SKM-1 treated with dmso at 0.1 percent for 144 hours (cell line): ENCODE data around the gene TOPBP1.

Source experiments
- DNase-seq: peaks from one replicate; lab custom pipeline; 2025; ENCODE audit not compliant: unreplicated experiment; lab: John Stamatoyannopoulos, UW

The TOPBP1 gene

DNA sequence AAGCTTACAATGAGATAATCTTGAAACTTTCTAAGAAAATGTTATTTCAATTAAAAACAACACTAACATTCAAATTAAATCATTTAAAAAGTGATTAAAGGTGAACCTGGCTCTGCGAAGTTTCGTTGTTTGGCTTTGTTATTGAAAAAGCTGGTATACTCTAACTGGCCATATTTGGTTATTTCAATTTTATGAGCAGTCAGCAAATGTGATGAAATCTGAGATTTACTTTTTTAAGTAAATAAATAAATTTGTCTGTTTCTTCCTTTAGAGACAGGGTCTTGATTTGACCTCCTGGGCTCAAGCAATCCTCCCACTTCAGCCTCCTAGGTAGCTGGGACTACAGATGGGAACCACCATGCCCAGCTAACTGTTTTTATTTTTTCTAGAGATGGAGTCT, 50.2 kb downstream of the TOPBP1 start:
- DNase-seq, result no peak

DNA sequence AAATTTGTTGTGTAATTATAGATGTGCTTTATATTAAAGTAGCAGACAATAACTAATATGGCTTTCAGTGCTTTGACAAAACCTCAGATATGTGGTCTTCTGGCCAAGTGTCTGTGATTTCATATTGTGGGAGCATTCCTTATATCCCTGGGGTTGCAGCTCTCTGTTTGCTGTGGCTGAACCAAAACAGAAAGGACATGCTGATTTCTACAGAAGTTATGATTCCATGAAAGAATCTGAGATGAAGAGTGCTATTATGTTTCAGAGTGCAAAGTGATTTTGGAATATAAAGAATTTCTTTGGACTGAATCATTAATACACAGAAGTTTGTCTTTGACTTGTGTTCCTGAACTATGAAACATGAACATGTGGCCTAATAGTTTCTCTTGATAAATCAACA, 51.7 kb downstream of the TOPBP1 start:
- no peak for DNase-seq

DNA sequence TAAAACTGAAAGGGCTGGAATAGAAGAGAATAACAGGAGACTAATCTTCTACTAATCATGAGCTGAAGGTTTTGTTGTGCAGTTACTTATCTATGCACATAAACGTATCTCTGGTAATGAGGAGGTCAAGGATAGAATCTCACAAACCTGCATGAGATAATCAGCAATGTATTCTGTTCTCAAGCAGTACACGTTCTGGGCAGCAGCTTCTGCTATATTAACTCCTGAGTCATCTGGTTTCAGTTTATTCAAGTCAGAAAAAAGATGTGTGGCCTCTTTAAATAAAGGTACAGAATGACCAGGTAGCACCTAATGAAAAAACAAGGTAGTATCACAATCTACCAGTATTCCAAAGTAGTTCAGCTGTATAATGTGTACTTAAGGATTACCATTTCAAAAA, 53.4 kb downstream of the TOPBP1 start:
- no peak for DNase-seq

DNA sequence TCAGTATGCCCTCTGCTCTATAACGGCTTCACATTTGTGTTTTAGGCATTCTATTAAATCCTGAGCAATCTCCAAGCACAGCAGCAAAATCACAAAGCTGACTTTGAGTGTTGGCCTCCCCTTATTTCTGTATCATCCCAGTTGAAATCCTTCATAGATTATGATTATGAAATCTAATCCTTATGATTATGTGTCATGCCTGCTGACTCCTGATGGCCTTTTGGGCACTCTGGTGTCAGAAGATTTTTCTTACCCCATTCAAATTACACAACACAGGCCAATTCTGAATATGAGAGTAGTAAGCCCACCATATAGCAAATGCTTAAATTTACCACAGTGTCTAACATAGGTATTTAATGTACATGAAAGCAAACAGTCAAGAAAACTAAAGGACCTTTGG, 53.9 kb downstream of the TOPBP1 start:
- DNase-seq, result no peak

DNA sequence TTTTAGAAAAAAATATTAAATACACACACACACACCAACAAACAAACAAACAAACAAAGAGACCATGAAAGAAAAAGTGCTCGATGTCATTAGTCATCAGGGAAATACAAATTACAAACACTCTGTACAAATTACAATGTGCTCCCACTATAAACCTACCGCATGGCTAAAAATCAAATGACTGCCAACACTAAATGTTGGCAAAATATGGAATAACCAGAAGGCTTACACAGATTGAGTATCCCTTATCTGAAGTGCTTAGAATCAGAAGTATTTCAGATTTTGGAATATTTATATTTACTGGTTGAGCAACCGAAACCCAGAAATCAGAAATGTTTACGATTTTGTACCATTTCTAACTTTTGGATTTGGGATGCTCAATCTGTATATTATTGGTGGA, 54.8 kb downstream of the TOPBP1 start:
- DNase-seq, result no peak

DNA sequence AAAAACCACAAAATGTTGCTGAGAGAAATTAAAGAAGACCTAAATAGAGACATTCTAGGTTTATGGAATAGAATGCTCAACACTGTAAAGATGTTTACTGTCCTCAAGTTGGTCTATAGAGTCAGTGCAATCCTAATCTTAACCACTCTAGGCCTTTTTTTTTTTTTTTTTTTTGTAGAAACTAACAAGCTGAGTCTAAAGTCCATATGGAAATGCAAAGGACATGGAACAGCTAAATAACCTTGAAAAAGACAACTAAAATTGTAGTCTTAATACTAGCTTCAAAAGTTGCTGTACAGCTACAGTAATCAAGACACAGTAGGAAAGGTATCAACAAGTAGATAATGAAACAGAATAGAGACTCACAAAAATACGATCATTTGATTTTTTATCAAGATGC, 55.4 kb downstream of the TOPBP1 start:
- no peak for DNase-seq

DNA sequence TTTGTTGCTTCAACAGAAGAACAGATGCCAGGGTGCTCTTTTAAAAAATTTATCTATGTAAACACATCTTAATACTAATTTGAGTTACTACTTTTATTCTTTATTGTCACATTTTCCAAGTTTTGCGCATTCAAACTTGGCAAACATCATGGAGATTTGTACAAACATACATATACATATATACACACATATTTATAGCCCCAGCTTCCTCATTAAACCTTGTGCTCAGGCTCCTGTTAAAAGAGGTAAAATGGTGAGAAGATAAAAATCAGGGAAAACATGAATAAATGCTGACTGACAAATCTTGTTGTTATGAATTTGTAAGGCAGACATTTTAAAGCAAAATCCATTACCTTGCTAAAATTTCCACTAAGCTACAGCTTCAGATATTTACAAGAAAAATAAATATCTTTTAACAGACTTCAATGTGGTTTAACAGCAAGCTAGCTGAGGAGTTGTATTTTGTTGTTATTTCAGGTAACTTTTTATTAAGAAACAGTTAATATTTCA, 61.1 kb downstream of the TOPBP1 start:
- no peak for DNase-seq

DNA sequence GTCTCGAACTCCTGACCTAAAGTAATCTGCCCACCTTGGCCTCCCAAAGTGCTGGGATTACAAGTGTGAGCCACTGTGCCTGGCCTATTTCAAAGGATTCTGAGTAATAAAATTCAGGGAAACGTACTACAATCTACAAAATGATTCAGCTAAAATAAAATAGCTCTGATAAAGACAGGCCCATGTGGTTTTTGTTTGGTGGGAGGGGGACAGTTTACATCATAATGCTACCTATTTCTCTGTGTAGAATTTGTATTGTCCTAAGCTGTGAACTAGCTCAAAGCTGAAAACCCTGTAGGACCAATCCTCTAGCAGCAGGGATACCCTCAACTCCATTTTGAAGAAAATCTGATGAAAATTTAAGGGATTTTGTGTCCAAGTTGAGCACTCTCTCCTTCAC, 62.5 kb downstream of the TOPBP1 start:
- no peak for DNase-seq

DNA sequence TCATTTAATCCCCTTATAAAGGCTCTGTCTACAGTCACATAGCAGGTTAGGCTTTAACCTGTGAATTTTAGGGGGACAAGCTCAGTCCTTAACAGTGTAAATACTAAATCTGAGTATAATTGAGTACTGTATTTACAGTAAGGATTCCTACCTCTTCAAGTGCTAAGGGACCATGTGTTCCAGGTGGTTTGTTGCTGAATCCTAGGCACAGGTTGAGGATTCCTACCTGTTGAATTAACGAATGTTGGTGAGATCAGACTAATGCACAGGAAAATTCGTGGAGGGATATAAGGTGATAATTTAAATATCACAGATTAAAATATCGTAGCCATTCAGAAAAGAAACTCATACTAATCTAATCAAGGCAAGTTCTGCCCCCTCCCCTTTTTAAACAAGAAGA, 63.3 kb downstream of the TOPBP1 start:
- no peak for DNase-seq

DNA sequence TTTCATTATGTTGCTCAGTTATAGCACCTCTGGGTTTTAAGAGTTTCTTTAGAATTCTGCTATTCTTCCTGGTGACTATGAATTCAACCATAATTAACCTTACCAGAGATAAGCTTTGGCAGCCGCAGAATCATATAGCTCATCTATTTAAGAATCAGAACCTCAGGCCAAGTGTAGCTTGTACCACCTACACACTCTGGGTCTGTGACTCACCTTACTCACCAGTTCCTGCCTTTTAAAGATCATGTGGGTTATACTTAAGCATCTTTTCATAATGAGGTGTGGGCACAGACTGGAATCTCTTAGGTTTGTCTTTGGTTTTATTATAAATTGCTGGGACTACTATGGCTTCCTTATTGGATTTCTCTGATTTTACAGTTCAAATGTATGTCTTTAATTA, 66.4 kb downstream of the TOPBP1 start:
- DNase-seq, result no peak

DNA sequence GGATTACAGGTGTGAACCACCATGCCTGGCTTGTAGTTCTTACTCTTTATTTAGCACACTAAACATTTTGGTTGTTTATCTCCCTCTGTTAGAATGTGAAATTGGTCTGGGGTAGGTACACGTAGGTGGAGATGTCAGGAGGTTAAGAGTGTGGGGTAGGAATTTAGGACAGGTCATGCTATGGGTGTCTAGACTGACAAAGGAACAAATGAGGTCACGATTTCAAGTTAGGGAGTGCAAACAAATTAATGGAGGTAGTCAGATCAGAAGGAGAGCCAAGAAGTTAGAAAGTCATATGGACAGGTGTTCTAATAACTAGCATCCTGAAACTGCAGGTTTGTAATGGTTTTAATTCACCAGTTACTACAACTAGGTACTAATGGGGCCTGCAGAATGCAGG, 68.5 kb downstream of the TOPBP1 start:
- no peak for DNase-seq

DNA sequence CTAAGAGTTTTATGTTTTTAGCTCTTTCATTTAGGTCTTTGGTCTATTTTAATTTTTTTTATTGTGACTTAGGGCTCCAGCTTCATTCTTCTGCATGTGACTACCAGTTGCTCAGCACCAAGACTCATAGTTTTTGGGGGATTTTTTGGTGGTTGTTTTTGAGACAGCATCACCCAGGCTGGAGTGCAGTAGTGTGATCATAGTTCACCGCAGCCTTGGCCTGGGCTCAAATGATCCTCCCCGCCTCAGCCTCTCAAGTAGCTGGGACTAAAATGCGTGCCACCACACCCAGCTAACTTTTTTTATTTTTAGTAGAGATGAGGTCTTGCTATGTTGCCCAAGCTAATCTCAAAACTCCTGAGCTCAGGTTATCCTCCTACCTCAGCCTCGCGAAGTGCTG, 68.9 kb downstream of the TOPBP1 start:
- no peak for DNase-seq

DNA sequence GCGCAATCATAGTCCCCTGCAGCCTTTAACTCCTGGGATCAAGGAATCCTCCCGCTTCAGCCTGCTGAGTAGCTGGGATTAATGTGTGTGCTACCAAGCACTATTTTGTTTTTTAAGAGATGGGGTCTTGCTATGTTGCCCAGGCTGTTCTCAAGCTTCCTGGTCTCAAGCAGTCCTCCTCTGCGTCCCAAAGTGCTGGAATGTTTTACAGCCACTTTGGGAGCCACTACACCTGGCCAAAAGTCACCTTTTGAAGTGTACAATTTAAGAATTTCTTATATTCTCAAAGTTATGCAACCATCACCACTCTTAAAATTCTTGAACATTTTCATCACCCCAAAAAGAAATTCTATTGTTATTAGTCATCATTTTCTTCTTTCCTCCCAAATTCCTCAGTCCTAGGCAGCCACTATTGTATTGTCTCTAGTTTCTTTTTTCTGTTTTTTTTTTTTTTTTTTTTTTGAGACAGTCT, 70.4 kb downstream of the TOPBP1 start:
- DNase-seq, result no peak

DNA sequence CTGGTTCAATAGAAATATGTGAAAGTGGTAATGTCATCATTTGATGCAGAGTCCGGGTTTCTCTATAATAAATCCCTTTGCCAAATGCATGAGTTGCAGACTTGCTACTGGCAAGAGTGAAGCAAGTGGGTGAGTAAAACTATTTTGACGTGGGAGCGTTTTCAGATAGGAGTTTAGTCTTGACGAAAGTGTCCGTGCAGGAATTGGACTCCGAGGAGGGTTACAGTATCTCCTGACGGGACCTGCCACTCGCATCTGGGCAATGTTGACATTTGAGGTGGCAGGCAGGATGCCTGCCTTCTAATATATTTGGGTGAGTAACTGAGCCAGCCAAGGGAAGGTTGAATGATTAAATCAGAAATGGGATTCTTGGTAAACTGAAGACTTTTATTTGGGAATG, 72.2 kb downstream of the TOPBP1 start:
- no peak for DNase-seq

DNA sequence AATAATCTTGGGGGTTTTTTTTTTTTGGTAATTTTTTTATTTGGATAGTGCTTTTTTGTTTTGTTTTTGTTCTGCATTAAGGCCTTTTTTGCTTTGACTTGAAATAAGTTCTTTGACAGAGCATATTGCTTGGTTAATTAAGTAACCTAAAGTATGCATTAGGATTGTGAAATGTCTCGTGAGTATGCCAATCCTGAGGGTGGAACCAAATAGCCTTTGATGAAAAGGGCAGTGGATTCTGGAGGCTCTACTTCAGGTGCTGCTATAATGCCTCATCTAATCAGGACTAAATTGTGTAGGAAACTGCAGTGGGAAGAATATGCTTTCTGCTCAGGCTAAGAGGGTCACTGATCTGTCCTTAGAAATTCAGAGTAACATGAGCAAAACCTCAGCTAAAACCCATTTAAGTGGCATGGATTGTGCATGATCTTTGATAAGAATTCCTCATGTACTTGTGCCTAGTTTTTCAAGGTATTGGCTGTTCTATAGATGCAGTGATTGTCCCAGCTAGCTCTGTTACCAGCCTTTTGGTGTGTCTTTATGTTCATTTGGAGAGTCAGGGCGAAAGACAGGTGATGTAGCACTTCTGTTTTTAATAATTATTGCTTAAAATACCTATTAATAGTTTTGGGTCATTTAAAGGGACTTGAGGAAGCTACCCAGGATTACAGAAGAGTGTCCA, 72.8 kb downstream of the TOPBP1 start:
- no peak for DNase-seq

DNA sequence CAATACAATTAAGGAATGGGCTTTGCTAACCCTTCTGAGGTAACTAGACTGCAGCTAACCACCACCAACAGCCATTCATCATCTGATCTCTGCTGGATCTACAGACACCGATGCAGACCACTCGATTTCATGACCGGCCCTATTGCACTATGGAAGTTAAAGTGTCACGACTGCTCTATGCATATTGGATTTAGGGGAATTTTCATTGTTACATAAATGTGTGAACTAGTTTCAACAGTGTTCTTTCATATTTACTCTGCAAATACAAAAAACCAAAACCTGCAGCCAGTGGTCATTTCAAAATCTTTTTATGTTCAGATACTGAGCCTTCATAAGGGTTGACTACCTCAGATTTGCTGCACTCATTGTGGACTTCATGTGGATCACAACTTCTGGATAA, 73.7 kb downstream of the TOPBP1 start:
- no peak for DNase-seq

DNA sequence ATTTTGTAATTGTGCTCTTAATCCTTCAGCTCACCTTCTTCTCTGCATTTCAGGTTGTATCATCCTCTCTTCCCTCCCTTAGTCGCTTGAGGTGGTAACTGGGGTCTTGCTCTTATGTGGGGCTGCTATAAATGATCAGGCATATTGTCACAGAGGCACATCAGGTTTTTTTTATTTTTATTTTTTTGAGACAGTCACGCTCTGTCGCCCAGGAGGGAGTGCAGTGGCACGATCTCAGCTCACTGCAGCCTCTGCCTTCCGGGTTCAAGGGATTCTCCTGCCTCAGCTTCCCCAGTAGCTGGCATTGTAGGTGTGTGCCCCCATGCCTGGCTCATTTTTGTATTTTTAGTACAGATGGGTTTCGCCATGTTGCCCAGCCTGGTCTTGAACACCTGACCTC, 78.3 kb downstream of the TOPBP1 start:
- no peak for DNase-seq

DNA sequence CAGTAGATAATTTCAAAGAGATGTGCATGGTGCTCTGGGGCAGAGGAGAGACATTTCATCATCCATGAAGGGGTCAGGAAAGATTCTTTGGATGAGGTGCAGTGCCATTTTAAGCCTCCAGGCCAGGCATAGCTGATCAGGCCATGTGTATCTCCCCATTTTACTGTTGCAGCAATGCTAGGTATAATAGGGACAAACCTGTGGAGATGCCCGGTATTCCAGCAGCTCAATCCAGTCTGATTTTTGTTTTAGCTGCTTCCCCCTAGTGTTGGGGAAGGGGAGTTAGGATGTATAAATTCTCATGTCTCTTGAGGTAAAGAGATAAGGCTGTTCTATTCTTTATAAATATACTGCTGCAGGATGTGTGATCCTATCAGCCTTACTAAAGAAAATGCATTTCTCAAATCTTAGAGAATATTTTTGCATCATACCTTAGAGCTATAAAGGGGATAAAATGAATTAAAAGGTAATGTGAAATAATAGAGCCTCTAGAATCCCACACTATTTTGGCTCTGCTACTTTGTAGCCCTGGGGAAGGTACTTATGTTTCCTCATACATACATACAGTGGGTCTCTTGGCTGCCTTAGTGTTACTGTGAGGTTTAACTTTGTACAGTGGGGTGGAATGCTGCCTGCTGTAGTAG, 83.1 kb downstream of the TOPBP1 start:
- no peak for DNase-seq

DNA sequence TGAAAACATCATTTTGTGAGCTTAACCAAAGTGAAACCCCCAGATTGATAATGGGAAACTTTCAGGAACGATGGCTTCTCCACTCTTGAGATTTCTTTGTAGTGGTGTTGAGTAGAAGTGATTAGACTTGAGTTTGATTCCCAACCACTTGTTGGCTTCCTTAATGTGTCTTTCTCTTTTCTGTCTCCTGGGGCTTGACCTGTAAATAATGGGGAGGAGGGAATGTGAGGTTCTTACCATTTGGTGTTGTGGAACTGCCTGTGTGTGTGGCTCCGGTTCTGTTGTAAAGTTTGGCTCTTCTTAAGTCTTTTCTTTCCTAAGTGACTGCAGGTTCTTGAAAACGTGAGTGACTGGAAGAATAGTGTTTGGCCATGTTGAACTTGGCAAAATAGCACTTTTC, 85.6 kb downstream of the TOPBP1 start:
- no peak for DNase-seq

DNA sequence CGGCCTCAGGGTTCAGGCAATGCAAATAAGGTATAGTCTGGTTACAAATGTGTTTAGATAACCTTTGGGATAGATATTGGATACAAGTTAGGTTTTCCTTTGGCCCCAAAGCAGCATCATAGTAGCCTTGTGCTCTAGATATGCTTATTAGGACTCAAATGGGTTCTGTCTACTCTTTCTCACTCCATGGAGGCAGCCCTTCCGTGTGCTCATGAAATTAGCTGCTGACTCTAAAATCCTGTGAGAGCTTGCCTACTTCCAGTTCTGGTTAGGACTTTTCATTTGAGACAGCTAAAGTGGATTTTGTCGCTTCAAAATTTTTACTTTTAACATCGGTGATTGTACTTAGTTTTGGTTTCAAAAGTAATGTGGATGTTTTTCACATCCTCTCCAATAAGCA, 86.7 kb downstream of the TOPBP1 start:
- no peak for DNase-seq

DNA sequence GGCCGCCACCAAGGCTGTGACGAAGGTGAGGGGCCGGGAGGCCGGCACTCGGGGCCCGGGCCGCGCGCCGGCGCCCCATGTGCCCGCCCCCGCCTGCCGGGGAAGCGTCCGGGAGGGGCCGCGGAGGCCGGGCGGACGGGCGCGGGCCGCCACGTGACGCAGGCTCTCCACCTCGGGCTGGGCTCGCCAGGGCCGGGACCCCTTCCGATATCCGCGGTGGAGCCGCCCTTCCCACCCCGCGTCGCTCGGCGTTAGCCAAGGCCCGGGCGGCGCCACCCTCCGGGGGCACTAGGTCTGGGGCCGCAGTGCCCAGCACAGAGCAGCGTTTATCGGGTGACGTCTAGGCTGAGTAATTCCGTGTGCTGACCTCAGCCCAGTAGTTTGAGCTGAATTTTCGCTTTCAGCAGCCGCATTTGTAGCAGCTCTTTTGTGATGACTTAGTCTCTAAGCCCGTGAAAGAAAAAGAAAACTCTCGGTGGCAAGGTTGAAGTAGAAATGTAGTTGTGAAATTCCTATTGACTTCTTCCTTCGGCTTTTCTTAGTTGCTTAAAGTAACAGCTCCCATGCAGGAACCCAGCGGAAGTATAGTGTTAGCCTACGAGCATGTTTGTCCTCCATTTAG, 87.4 kb downstream of the TOPBP1 start:
- no peak for DNase-seq

DNA sequence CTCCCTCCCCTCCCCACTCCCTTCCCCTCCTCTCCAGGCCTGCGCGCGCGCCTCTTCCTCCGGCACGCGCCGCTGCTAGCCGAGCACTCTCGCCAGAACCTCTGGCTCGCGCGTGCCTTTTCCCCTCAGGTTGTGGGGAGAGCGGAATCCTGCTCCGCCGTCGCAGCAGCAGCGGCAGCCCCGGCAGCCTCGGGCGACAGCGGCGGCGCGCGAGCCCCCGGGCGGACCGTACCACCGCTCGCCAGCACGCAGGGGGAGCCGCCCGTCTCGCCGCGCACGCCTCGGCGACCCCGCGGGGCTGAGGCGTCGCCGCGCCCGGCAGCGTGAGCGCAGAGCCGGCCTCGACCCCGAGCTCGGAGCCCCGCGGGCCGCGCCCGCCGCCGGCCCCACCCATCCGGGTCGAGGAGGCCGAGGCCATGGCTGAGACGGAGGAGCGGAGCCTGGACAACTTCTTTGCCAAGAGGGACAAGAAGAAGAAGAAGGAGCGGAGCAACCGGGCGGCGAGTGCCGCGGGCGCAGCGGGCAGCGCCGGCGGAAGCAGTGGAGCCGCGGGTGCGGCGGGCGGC, 88.0 kb downstream of the TOPBP1 start, which contains the start of gene CDV3:
Gene CDV3, plus strand, starts transcription at position 58 of the 566 bp plus-strand sequence. Its CDS starts 359 bp downstream, at position 417.
- no peak for DNase-seq
